HL-60 (cell line): Measurements from ENCODE around the gene SZT2.

Source experiments
- DNase-seq, 2 experiments: peaks; one replicate each; pipeline ENCODE4 v3.0.0-alpha.2; 2010 to 2020; ENCODE audit warnings: low read depth in 1 of 2, low spot score in 1 of 2
- H3K27ac ChIP-seq: fragments of 250-450 bp; sonication (Bioruptor Pico); replicated peaks from 2 replicates; pipeline ENCODE4 v1.5.1; 2020; ENCODE audit warnings: mild to moderate bottlenecking, moderate library complexity
- H3K27me3 ChIP-seq: fragments of 250-450 bp; sonication (Bioruptor Pico); 2 replicates; pipeline ENCODE4 v1.5.1; 2021; ENCODE audit warnings: mild to moderate bottlenecking, moderate library complexity; ENCODE audit not compliant: insufficient read depth, poor library complexity, severe bottlenecking
- H3K4me3 ChIP-seq: replicated peaks from 2 replicates; pipeline ENCODE4 v1.5.1; 2011; ENCODE audit warnings: mild to moderate bottlenecking, control low read depth, low read length; ENCODE audit not compliant: insufficient read depth
- CTCF ChIP-seq: IDR thresholded peaks from one replicate; pipeline ENCODE4 v1.5.1; 2011; ENCODE audit warnings: low read length, control low read depth, inconsistent platforms; ENCODE audit not compliant: insufficient read depth
- GABPA ChIP-seq: IDR thresholded peaks from 2 replicates; pipeline ENCODE4 v1.6.1; 2012; ENCODE audit warnings: low read depth
- POLR2AphosphoS5 ChIP-seq: IDR thresholded peaks from 2 replicates; pipeline ENCODE4 v1.6.1; 2012; ENCODE audit warnings: low read depth
- REST ChIP-seq: IDR thresholded peaks from 2 replicates; pipeline ENCODE4 v1.6.1; 2012; ENCODE audit warnings: low read depth; ENCODE audit not compliant: insufficient replicate concordance
- SPI1 ChIP-seq: IDR thresholded peaks from 2 replicates; pipeline ENCODE4 v1.6.1; 2012; ENCODE audit warnings: low read depth, mild to moderate bottlenecking, borderline replicate concordance

The SZT2 gene

GRCh38 chr1:43463479-43463878 is 73.8 kb downstream of the SZT2 start:
- H3K4me3 ChIP-seq = no peak overlapping the region
- TF ChIP-seq SPI1 (no peak), POLR2AphosphoS5 (no peak), CTCF (no peak), GABPA (no peak), REST (no peak)
- no peak for DNase-seq
- no peak overlapping the region for H3K27ac ChIP-seq
- no peaks in the 10 kb centered on the region for H3K27me3 ChIP-seq

GRCh38 chr1:43464681-43465504 is 75.2 kb downstream of the SZT2 start:
- no peaks in the 10 kb centered on the region for H3K27me3 ChIP-seq
- H3K4me3 ChIP-seq = no peak overlapping the region
- DNase-seq = no peak
- no peak overlapping the region for H3K27ac ChIP-seq
- TF ChIP-seq CTCF = no peak

- no peak for TF ChIP-seq GABPA
- TF ChIP-seq POLR2AphosphoS5 = no peak
- TF ChIP-seq SPI1 = no peak
- TF ChIP-seq CTCF = no peak
- TF ChIP-seq REST = no peak
- H3K27me3 ChIP-seq = no peaks in the 10 kb centered on the region
- H3K4me3 ChIP-seq = no peak overlapping the region
- DNase-seq = no peak
- no peak overlapping the region for H3K27ac ChIP-seq
Measured at GRCh38 chr1:43465505-43466067, 75.9 kb downstream of the SZT2 start.
